Superior temporal gyrus (tissue), 1 donor: Measurements from ENCODE around the gene STARD10.

Experiments
- DNase-seq: peaks from one replicate; pipeline ENCODE4 v3.0.0-alpha.2; 2016; ENCODE audit errors: extremely low spot score

Gene STARD10

GRCh38 chr11:72706579-72706978, 87.3 kb downstream of the STARD10 start:
- DNase-seq: no peak

DNA sequence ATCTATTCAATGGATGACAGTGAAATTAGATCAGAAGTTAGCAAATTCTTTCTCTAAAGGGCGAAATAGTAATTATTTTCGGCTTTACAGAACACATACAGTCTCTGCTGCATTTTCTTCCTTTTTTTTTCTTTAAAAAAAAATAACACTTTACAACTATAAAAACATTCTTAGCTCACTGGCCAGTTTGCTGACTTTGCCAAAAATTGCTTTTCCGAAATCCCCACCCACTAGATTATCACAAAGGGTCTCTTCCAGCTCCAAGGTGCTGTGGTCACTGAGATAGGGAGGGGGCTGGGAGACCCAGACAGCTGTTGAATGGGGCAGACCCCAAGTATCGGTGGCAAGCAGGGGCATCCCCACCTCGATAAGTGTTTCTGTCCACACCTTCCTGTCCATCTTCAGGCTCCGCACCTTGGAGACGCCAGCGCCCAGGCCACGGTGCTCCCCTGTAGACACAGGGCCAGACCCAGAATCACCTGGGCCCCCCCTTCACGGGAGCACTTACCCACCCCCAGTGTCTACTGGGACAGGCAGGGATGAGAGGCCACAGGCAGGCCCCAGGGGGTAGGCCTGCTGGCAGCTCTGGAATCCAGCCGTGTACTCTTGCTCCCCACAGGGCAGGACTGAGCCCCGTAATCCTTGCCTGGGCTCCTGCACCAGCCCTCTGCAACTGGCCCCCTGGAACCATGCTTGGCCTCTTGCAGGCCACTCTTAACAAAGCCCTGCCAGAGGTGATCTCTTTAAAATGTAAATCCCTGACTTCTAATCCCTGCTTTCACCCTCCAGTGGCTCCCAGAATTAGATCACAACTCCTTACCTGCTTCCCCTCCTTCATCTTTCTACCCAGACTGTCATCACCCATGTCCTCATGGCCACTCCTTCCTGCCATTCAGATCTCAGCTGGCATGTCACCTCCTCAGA, 88.1 kb downstream of the STARD10 start:
- no peak for DNase-seq

DNA sequence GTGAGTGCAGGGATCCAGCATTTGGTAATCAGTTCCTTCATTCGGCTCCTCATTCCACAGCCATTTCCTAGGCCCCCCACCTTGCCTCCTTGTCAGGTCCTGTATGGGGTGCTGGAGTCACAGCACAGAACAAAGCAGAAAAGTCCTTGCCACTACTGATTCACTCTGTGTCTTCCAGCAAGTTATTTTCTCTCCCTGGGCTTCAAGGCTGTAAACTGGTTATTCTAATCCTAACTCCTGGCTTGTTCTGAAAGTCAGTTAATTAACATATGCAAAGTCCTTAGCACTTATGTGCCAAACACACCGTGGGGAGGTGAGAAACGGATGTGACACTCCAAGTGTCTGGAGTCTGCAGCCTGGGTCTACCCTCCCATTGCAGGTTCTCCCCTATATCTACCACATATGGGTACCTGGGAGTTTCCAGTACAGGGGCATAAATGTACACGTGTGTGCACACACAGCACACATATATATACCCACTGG, 89.0 kb downstream of the STARD10 start:
- no peak for DNase-seq
